Measurements from ENCODE around the gene AGT.

- TF ChIP-seq CTCF (IDR thresholded peaks at IDR 0.05) (no peak), REST (IDR thresholded peaks at IDR 0.05) (no peak), SREBF2 (IDR thresholded peaks at IDR 0.05) (no peak), RARB (CRISPR knock-in tag; IDR thresholded peaks at IDR 0.05) (no peak), MAFK (IDR thresholded peaks at IDR 0.05; ENCODE audit: partially characterized antibody) (no peak), POLR2AphosphoS2 (conservative IDR thresholded peaks at IDR 0.05; ENCODE audit: low read length) (no peak), EP300 (IDR thresholded peaks at IDR 0.05) (no peak), POLR2A (IDR thresholded peaks at IDR 0.05; ENCODE audit: low read length) (no peak), RAD21 (conservative IDR thresholded peaks at IDR 0.05 in 1 of 2, IDR thresholded peaks at IDR 0.05 in 1 of 2) (no peak), ZNF302 (CRISPR knock-in tag; IDR thresholded peaks at IDR 0.05) (no peak), MYC (IDR thresholded peaks at IDR 0.05; ENCODE audit: borderline replicate concordance, low read length) (no peak), ZSCAN20 (CRISPR knock-in tag; IDR thresholded peaks at IDR 0.05) (no peak), ELK1 (IDR thresholded peaks at IDR 0.05; ENCODE audit: low read depth, low read length) (no peak)
Observed at GRCh38 chr1:230704830-230705229, 9.1 kb downstream of the AGT start.

All from A549 (cell line).